A549 (cell line): Measurements from ENCODE around the gene TTF2.

ENCODE experiments used
- ATOH8 ChIP-seq: fragments of 250-450 bp; sonication (Bioruptor Pico); IDR thresholded peaks from 2 replicates; pipeline ENCODE4 v1.5.0; 2020; ENCODE audit warnings: low read depth, mild to moderate bottlenecking, moderate library complexity
- CEBPB ChIP-seq, 2 experiments: fragments of >200 bp in 1 of 2; sonication (Bioruptor Twin) in 1 of 2; formaldehyde crosslinking in 1 of 2; IDR thresholded peaks; 2 replicates each; pipeline ENCODE4 v1.6.1; 2012 to 2016
- CHD4 ChIP-seq: fragments of 200-600 bp; sonication (generic); IDR thresholded peaks from 2 replicates; pipeline ENCODE4 v1.6.1; 2016; ENCODE audit warnings: antibody characterized with exemption, mild to moderate bottlenecking, borderline replicate concordance
- CTCF ChIP-seq: fragments of >200 bp; sonication (Bioruptor Twin); formaldehyde crosslinking; IDR thresholded peaks from 3 replicates; pipeline ENCODE4 v1.5.1; 2016
- EP300 ChIP-seq, 2 experiments: fragments of >200 bp; sonication (Bioruptor Twin); formaldehyde crosslinking; IDR thresholded peaks; 2 replicates in 1 of 2; 3 replicates in 1 of 2; pipeline ENCODE4 v1.6.1; 2016 to 2017
- FOSL2 ChIP-seq, 2 experiments: fragments of 450-650 bp in 1 of 2; fragments of >200 bp in 1 of 2; sonication (Bioruptor Twin) in 1 of 2; formaldehyde crosslinking; IDR thresholded peaks; 2 replicates each; pipeline versions ENCODE4 v1.5.0 to v1.6.1; 2016 to 2020; ENCODE audit warnings: mild to moderate bottlenecking in 1 of 2, moderate library complexity in 1 of 2
- HMGXB4 ChIP-seq: fragments of 250-450 bp; sonication (Bioruptor Pico); IDR thresholded peaks from 2 replicates; pipeline ENCODE4 v1.5.0; 2021; ENCODE audit warnings: mild to moderate bottlenecking, moderate library complexity, borderline replicate concordance
- JUN ChIP-seq, 2 experiments: fragments of >200 bp; sonication (Bioruptor Twin); formaldehyde crosslinking; IDR thresholded peaks; 2 replicates in 1 of 2; 3 replicates in 1 of 2; pipeline ENCODE4 v1.6.1; 2016 to 2017
- MAX ChIP-seq: IDR thresholded peaks from 2 replicates; pipeline ENCODE4 v1.6.1; 2012
- MYC ChIP-seq: IDR thresholded peaks from 2 replicates; pipeline ENCODE4 v1.6.1; 2012; ENCODE audit warnings: mild to moderate bottlenecking, inconsistent platforms, low read length, improper control_type of control experiment, borderline replicate concordance
- POLR2A ChIP-seq: IDR thresholded peaks from 2 replicates; pipeline ENCODE4 v1.6.1; 2012; ENCODE audit warnings: mild to moderate bottlenecking, low read length
- RNF2 ChIP-seq: fragments of 200-600 bp; sonication (generic); IDR thresholded peaks from 2 replicates; pipeline ENCODE4 v1.6.1; 2016; ENCODE audit warnings: low read depth, mild to moderate bottlenecking, antibody characterized with exemption, moderate library complexity, borderline replicate concordance
- ZC3H11A ChIP-seq: fragments of 450-650 bp; IDR thresholded peaks from 2 replicates; pipeline ENCODE4 v1.6.1; 2014; ENCODE audit warnings: antibody characterized with exemption, mild to moderate bottlenecking

- no peak for TF ChIP-seq POLR2A
- no peak for TF ChIP-seq JUN (IDR thresholded peaks at IDR 0.05)
- TF ChIP-seq HMGXB4 (CRISPR knock-in tag), result no peak
- no peak for TF ChIP-seq CTCF
- TF ChIP-seq MAX, result no peak
- no peak for TF ChIP-seq FOSL2 (IDR thresholded peaks at IDR 0.05)
- no peak for TF ChIP-seq FOSL2 (CRISPR knock-in tag; IDR thresholded peaks at IDR 0.05)
- no peak for TF ChIP-seq CHD4
- no peak for TF ChIP-seq EP300 (IDR thresholded peaks at IDR 0.05)
- no peak for TF ChIP-seq MYC
- no peak for TF ChIP-seq RNF2
- TF ChIP-seq ATOH8, result no peak
- no peak for TF ChIP-seq ZC3H11A
- TF ChIP-seq CEBPB (IDR thresholded peaks at IDR 0.05), result no peak
Observed at GRCh38 chr1:117049857-117050256, 10.3 kb upstream of the TTF2 start.
